ENCODE measurements around the gene CIAPIN1.

CIAPIN1 gene

GRCh38 chr16:57481421-57481820, 34.2 kb upstream of the CIAPIN1 start:
- H3K4me2 ChIP-seq (ENCODE audit: low read depth, low read length, poor library complexity, severe bottlenecking): no peak overlapping the region
- no peak for TF ChIP-seq EZH2phosphoT487 (conservative IDR thresholded peaks at IDR 0.05; ENCODE audit: low read length)
- TF ChIP-seq CTCF (IDR thresholded peaks at IDR 0.05; ENCODE audit: insufficient read depth, low read length, poor library complexity, severe bottlenecking): no peak

GRCh38 chr16:57480754-57481230, 33.6 kb upstream of the CIAPIN1 start:
- H3K4me3 ChIP-seq (ENCODE audit: insufficient read depth, low read length, poor library complexity, severe bottlenecking): no peak overlapping the region
- no peaks in the 10 kb centered on the region for H3K9me2 ChIP-seq (replicated peaks; ENCODE audit: insufficient read depth, low read length)
- no peaks in the 10 kb centered on the region for H3K79me2 ChIP-seq (ENCODE audit: insufficient read depth, low read length)
- H4K20me1 ChIP-seq (ENCODE audit: low read depth, low read length): no peaks in the 10 kb centered on the region
- H2AFZ ChIP-seq (ENCODE audit: low read depth, low read length, severe bottlenecking): no peak overlapping the region
- H3K9ac ChIP-seq (ENCODE audit: low read length): no peak overlapping the region
- no peaks in the 10 kb centered on the region for H3F3A ChIP-seq (ENCODE audit: insufficient read depth)
- no peaks in the 10 kb centered on the region for H3K36me3 ChIP-seq (ENCODE audit: low read length)
- H3K9me3 ChIP-seq (ENCODE audit: insufficient read depth, low read length): no peaks in the 10 kb centered on the region
- H3K27ac ChIP-seq (ENCODE audit: low read depth, low read length): no peak overlapping the region
- no peak overlapping the region for H3K4me2 ChIP-seq (ENCODE audit: low read depth, low read length, poor library complexity, severe bottlenecking)
- TF ChIP-seq CTCF (IDR thresholded peaks at IDR 0.05; ENCODE audit: insufficient read depth, low read length, poor library complexity, severe bottlenecking): no peak
- TF ChIP-seq EZH2phosphoT487 (conservative IDR thresholded peaks at IDR 0.05; ENCODE audit: low read length): no peak
- no peaks in the 10 kb centered on the region for H3K27me3 ChIP-seq (ENCODE audit: low read length)

More at GRCh38 chr16:57481421-57481820, 34.2 kb upstream of the CIAPIN1 start:
- Histone ChIP-seq H3K9me3 (ENCODE audit: insufficient read depth, low read length) (no peaks in the 10 kb centered on the region), H4K20me1 (ENCODE audit: low read depth, low read length) (no peaks in the 10 kb centered on the region), H2AFZ (ENCODE audit: low read depth, low read length, severe bottlenecking) (no peak overlapping the region), H3K4me3 (ENCODE audit: insufficient read depth, low read length, poor library complexity, severe bottlenecking) (no peak overlapping the region), H3K79me2 (ENCODE audit: insufficient read depth, low read length) (no peaks in the 10 kb centered on the region), H3K9ac (ENCODE audit: low read length) (no peak overlapping the region), H3K27ac (ENCODE audit: low read depth, low read length) (no peak overlapping the region), H3K36me3 (ENCODE audit: low read length) (no peaks in the 10 kb centered on the region), H3K27me3 (ENCODE audit: low read length) (no peaks in the 10 kb centered on the region), H3K9me2 (replicated peaks; ENCODE audit: insufficient read depth, low read length) (no peaks in the 10 kb centered on the region), H3F3A (ENCODE audit: insufficient read depth) (no peaks in the 10 kb centered on the region)

GRCh38 chr16:57479976-57480753, 33.0 kb upstream of the CIAPIN1 start:
- TF ChIP-seq CTCF (IDR thresholded peaks at IDR 0.05; ENCODE audit: insufficient read depth, low read length, poor library complexity, severe bottlenecking): no peak
- TF ChIP-seq EZH2phosphoT487 (conservative IDR thresholded peaks at IDR 0.05; ENCODE audit: low read length): no peak
- no peak overlapping the region for H3K9ac ChIP-seq (ENCODE audit: low read length)
- no peaks in the 10 kb centered on the region for H4K20me1 ChIP-seq (ENCODE audit: low read depth, low read length)
- H2AFZ ChIP-seq (ENCODE audit: low read depth, low read length, severe bottlenecking): no peak overlapping the region
- no peaks in the 10 kb centered on the region for H3K9me3 ChIP-seq (ENCODE audit: insufficient read depth, low read length)
- H3K4me3 ChIP-seq (ENCODE audit: insufficient read depth, low read length, poor library complexity, severe bottlenecking): no peak overlapping the region
- H3K79me2 ChIP-seq (ENCODE audit: insufficient read depth, low read length): no peaks in the 10 kb centered on the region
- H3K27me3 ChIP-seq (ENCODE audit: low read length): no peaks in the 10 kb centered on the region
- H3K4me2 ChIP-seq (ENCODE audit: low read depth, low read length, poor library complexity, severe bottlenecking): no peak overlapping the region
- no peaks in the 10 kb centered on the region for H3K9me2 ChIP-seq (replicated peaks; ENCODE audit: insufficient read depth, low read length)
- no peaks in the 10 kb centered on the region for H3F3A ChIP-seq (ENCODE audit: insufficient read depth)
- H3K36me3 ChIP-seq (ENCODE audit: low read length): no peaks in the 10 kb centered on the region
- no peak overlapping the region for H3K27ac ChIP-seq (ENCODE audit: low read depth, low read length)
